Measurements from ENCODE around the gene COL4A2. TPM values are rescaled to one million over a fixed set of nuclear protein-coding genes. Genes with fewer than 3 reads are reported as not detected.

Gene COL4A2
- total RNA-seq, 4 donors from 2014 or later, result 56.6 to 139 (median 89.1) TPM

GRCh38 chr13:110301606-110302553 is 5.2 kb upstream of the COL4A2 start:
- Histone ChIP-seq H3K9me3 (no peaks in the 10 kb centered on the region), H3K36me3 (no peaks in the 10 kb centered on the region), H3K27me3 (no peaks in the 10 kb centered on the region), H3K4me3 (no peak overlapping the region), H3K27ac (peak overlapping the region in 3 of 4 donors; percentile 17 to 95 (median 52)), H3K4me1 (peaks cover 0 to 36% (median 0%) of the 10 kb centered on the region in 4 donors)
- no peak for TF ChIP-seq POLR2A (IDR thresholded peaks at IDR 0.05)
- TF ChIP-seq, protein P1, sequence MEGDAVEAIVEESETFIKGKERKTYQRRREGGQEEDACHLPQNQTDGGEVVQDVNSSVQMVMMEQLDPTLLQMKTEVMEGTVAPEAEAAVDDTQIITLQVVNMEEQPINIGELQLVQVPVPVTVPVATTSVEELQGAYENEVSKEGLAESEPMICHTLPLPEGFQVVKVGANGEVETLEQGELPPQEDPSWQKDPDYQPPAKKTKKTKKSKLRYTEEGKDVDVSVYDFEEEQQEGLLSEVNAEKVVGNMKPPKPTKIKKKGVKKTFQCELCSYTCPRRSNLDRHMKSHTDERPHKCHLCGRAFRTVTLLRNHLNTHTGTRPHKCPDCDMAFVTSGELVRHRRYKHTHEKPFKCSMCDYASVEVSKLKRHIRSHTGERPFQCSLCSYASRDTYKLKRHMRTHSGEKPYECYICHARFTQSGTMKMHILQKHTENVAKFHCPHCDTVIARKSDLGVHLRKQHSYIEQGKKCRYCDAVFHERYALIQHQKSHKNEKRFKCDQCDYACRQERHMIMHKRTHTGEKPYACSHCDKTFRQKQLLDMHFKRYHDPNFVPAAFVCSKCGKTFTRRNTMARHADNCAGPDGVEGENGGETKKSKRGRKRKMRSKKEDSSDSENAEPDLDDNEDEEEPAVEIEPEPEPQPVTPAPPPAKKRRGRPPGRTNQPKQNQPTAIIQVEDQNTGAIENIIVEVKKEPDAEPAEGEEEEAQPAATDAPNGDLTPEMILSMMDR (IDR thresholded peaks at IDR 0.05), result no peak
- DNase-seq, result peak in 1 of 3 donors; percentile 42

- TF ChIP-seq, protein P1 (IDR thresholded peaks at IDR 0.05), result no peak
- TF ChIP-seq POLR2A (IDR thresholded peaks at IDR 0.05), result no peak
- Histone ChIP-seq H3K4me3 (no peak overlapping the region), H3K27ac (peak overlapping the region in 2 of 4 donors; percentile 34 to 95), H3K36me3 (no peaks in the 10 kb centered on the region), H3K9me3 (no peaks in the 10 kb centered on the region), H3K4me1 (peaks cover 0 to 36% (median 0%) of the 10 kb centered on the region in 4 donors), H3K27me3 (no peaks in the 10 kb centered on the region)
- no peak for DNase-seq
These were observed 4.1 kb upstream of the COL4A2 start for GRCh38 chr13:110302997-110303396.

DNA sequence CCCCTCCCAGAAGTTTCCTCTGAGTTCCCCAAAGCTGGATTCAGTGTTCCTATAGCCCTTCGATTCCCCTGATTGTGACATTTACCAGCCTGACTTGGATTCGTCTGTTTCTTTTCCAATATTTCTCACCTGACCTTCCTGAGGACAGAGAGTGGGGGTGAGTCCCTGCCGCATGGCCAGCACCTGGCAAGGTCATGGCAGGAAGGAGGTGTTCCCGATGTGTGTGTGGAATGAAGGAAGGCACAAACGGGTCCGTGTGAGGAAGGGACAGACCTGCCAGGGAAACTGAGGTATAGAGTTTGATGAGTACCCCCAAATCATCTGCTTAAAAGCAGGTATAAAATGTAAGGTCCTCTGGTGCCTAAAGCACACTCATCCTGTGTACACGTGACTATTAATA is 3.4 kb upstream of the COL4A2 start:
- Histone ChIP-seq H3K36me3 (no peaks in the 10 kb centered on the region), H3K4me3 (no peak overlapping the region), H3K27me3 (no peaks in the 10 kb centered on the region), H3K4me1 (peaks cover 0 to 34% (median 0%) of the 10 kb centered on the region in 4 donors), H3K9me3 (no peaks in the 10 kb centered on the region), H3K27ac (peak overlapping the region in 3 of 4 donors; percentile 25 to 95 (median 34))
- no peak for DNase-seq
- no peak for TF ChIP-seq POLR2A (IDR thresholded peaks at IDR 0.05)
- TF ChIP-seq, protein P1 (IDR thresholded peaks at IDR 0.05), result no peak

- Histone ChIP-seq H3K27me3 (no peaks in the 10 kb centered on the region), H3K36me3 (no peaks in the 10 kb centered on the region), H3K4me1 (peaks cover 0 to 33% (median 0%) of the 10 kb centered on the region in 4 donors), H3K4me3 (peak overlapping the region in 1 of 4 donors; percentile 79), H3K9me3 (no peaks in the 10 kb centered on the region), H3K27ac (peak overlapping the region in 3 of 4 donors; percentile 13 to 95 (median 90))
- no peak for DNase-seq
- no peak for TF ChIP-seq POLR2A (IDR thresholded peaks at IDR 0.05)
- TF ChIP-seq, protein P1 (IDR thresholded peaks at IDR 0.05), result no peak
These were observed 2.8 kb upstream of the COL4A2 start for GRCh38 chr13:110304256-110304655.

GRCh38 chr13:110305001-110305400 is 2.1 kb upstream of the COL4A2 start:
- no peaks in the 10 kb centered on the region for H3K36me3 ChIP-seq
- peaks cover 0 to 32% (median 0%) of the 10 kb centered on the region in 4 donors for H3K4me1 ChIP-seq
- no peaks in the 10 kb centered on the region for H3K9me3 ChIP-seq
- H3K27ac ChIP-seq, result peak overlapping the region in 2 of 4 donors; percentile 90 to 95
- H3K4me3 ChIP-seq, result peak overlapping the region in 1 of 4 donors; percentile 79
- DNase-seq, result no peak
- no peaks in the 10 kb centered on the region for H3K27me3 ChIP-seq
- no peak for TF ChIP-seq POLR2A (IDR thresholded peaks at IDR 0.05)
- TF ChIP-seq, protein P1 (IDR thresholded peaks at IDR 0.05), result no peak
